Measurements from ENCODE around the gene SPAG17.

DNA sequence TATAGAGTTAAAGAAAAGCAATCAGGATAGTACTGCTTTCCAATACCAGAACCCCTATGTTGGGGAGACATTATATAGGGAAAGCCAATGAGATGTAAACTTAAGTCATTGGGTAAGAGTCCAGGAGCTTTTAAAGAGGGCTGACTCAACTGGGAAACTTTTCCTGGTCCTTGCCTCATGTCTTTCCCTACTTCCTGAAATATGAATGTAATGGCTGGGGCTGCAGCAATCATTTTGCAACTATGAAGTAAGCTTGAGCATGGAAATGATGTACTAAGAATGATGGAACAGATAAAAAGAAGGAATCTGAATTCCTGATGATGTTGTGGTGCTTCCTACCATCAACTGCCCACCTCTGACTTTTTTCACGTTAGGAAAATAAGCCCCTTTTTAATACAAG lies 199.8 kb downstream of the SPAG17 start:
- TF ChIP-seq, protein P1, sequence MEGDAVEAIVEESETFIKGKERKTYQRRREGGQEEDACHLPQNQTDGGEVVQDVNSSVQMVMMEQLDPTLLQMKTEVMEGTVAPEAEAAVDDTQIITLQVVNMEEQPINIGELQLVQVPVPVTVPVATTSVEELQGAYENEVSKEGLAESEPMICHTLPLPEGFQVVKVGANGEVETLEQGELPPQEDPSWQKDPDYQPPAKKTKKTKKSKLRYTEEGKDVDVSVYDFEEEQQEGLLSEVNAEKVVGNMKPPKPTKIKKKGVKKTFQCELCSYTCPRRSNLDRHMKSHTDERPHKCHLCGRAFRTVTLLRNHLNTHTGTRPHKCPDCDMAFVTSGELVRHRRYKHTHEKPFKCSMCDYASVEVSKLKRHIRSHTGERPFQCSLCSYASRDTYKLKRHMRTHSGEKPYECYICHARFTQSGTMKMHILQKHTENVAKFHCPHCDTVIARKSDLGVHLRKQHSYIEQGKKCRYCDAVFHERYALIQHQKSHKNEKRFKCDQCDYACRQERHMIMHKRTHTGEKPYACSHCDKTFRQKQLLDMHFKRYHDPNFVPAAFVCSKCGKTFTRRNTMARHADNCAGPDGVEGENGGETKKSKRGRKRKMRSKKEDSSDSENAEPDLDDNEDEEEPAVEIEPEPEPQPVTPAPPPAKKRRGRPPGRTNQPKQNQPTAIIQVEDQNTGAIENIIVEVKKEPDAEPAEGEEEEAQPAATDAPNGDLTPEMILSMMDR (optimal IDR thresholded peaks at IDR 0.05 in 1 of 3, IDR thresholded peaks at IDR 0.05 in 1 of 3, conservative IDR thresholded peaks at IDR 0.05 in 1 of 3; ENCODE audit: extremely low read depth in 1 of 3, insufficient read depth in 2 of 3, low read length in 3 of 3): no peak
- no peak for TF ChIP-seq EZH2 (IDR thresholded peaks at IDR 0.05; ENCODE audit: low read length)
